ENCODE data around the gene TGIF2LY. TPM values are rescaled to one million over a fixed set of nuclear protein-coding genes. Genes with fewer than 3 reads are reported as not detected.
"Not testable (repeated sequence)": the region's sequence is repeated elsewhere in the genome, so short reads cannot be mapped to it uniquely, and the experiment has no call there.

Gene TGIF2LY
- not detected for total RNA-seq

- H3K27ac ChIP-seq; H3K4me3 ChIP-seq; intact Hi-C loops (cut with DNase I); H3K9me3 ChIP-seq; H3K36me3 ChIP-seq; H3K27me3 ChIP-seq; H3K4me1 ChIP-seq; DNase-seq; H3K9ac ChIP-seq (ENCODE audit: low read depth in 2 of 2, low read length in 2 of 2): not testable (repeated sequence)
Measured at GRCh38 chrY:3578767-3579166, at the start of gene TGIF2LY. TGIF2LY (plus strand) TSS chrY:3579067; CDS start chrY:3579245, 178 bp downstream.
